HG03045 (cell line): ENCODE measurements around the gene ZNF14.
A peak's percentile ranks its signal among the peaks of the same experiment; 100 is the strongest.
"Not testable (repeated sequence)": the region's sequence is repeated elsewhere in the genome, so short reads cannot be mapped to it uniquely, and the experiment has no call there.

ENCODE experiments used
- ATAC-seq: cut with Tn5 transposase; IDR thresholded peaks from one replicate; pipeline ENCODE4 v1.9.1; 2021; ENCODE audit warnings: mild to moderate bottlenecking, moderate library complexity; ENCODE audit not compliant: unreplicated experiment

ZNF14 gene

GRCh38 chr19:19696386-19696785, 36.5 kb downstream of the ZNF14 start:
- no peak for ATAC-seq

- no peak for ATAC-seq
Measured at GRCh38 chr19:19691683-19692082, 41.2 kb downstream of the ZNF14 start.

DNA sequence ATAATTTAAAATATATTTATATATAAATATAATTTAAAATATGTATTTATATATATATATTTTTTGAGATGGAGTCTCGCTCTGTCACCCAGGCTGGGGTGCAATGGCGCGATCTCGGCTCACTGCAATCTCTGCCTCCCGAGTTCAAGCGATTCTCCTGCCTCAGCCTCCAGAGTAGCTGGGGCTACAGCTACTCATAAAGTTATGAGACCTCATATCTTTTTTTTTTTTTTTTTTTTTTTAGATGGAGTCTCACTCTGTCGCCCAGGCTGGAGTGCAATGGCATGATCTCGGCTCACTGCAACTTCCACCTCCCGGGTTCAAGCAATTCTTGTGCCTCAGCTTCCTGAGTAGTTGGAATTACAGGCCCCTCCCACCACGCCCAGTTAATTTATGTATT, 43.9 kb downstream of the ZNF14 start:
- not testable (repeated sequence) for ATAC-seq

DNA sequence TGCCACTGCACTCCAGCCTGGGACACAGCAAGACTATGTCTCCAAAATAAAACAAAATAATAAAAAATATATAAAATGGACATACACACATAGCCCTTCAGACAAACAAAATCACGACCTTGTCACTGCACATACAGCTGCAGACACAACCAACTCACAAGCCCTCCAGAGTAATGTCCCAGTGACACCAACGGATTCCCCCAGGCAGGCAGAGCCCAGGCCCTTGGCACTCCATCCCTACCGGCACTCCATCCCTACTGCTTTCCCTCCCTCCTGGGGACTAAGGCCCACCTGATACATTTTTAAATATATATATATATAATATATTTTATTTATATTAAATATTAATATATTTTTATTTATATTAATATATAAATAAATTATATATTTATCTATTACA, 45.8 kb downstream of the ZNF14 start:
- ATAC-seq = no peak

DNA sequence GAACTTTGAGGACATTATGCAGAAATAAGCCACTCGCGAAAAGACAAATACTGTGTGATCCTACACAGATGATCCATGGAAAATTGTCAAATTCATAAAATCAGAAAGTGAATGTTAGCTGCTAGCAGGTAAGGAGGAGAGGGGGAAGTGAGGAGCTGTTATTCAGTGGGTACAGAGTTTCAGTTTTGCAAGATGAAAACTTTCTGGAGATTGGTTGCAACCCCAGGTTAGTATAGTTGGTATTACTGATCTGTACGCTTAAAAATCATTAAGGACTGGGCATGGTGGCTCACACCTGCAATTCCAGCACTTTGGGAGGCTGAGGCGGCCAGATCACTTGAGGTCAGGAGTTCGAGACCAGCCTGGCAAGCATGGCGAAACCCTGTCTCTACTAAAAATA, 46.3 kb downstream of the ZNF14 start:
- no peak for ATAC-seq

GRCh38 chr19:19686119-19686518, 46.8 kb downstream of the ZNF14 start:
- ATAC-seq = not testable (repeated sequence)

DNA sequence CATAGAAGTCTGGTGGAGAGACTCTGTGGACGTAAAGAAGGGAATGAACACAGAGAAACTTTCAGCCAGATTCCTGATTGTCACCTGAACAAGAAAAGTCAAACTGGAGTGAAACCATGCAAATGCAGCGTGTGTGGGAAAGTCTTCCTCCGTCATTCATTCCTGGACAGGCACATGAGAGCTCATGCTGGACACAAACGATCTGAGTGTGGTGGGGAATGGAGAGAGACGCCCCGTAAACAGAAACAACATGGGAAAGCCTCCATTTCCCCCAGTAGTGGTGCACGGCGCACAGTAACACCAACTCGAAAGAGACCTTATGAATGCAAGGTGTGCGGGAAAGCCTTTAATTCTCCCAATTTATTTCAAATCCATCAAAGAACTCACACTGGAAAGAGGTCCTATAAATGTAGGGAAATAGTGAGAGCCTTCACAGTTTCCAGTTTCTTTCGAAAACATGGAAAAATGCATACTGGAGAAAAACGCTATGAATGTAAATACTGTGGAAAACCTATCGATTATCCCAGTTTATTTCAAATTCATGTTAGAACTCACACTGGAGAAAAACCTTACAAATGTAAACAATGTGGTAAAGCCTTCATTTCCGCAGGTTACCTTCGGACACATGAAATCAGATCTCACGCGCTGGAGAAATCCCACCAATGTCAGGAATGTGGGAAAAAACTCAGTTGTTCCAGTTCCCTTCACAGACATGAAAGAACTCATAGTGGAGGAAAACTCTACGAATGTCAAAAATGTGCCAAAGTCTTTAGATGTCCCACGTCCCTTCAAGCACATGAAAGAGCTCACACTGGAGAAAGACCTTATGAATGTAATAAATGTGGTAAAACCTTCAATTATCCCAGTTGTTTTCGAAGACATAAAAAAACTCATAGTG, 53.5 kb downstream of the ZNF14 start:
- no peak for ATAC-seq

GRCh38 chr19:19677579-19677978, 55.3 kb downstream of the ZNF14 start:
- ATAC-seq = no peak

- ATAC-seq = no peak
Measured at GRCh38 chr19:19674315-19674714, 58.6 kb downstream of the ZNF14 start.

- ATAC-seq = no peak
Measured at GRCh38 chr19:19672816-19673215, 60.1 kb downstream of the ZNF14 start.

- no peak for ATAC-seq
Measured at GRCh38 chr19:19670070-19670551, 62.8 kb downstream of the ZNF14 start.

GRCh38 chr19:19668230-19669012, 64.5 kb downstream of the ZNF14 start, which contains the start of gene ZNF101:
TSS of gene ZNF101 (plus strand) at chr19:19668839. CDS start at chr19:19668964, 125 bp downstream.
- peak; percentile 69 for ATAC-seq

GRCh38 chr19:19665420-19665948, 67.4 kb downstream of the ZNF14 start:
- not testable (repeated sequence) for ATAC-seq

GRCh38 chr19:19663256-19664120, 69.4 kb downstream of the ZNF14 start, which contains the start of gene ATP13A1:
TSS of gene ATP13A1 (minus strand) at chr19:19663676. CDS start at chr19:19663666, 10 bp downstream.
- peak; percentile 70 for ATAC-seq

DNA sequence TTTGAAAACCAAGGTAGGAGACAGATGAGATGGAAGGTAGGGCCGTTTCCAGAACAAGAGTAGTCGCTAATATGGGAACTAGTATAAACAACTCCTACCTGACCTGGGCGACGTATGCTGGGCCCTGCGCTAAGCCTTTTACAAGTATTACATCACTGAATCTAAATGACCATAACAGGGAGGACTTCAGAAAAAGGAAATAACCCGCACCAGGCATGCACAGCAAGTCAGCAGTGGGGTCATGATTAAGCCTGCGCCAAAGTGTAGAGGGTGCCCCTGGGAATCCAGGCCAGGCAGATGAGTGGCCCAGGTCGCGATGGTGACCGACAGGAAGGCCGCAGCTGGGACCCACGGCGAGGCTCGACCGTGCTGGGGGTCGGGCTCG, 70.0 kb downstream of the ZNF14 start:
- ATAC-seq = no peak

DNA sequence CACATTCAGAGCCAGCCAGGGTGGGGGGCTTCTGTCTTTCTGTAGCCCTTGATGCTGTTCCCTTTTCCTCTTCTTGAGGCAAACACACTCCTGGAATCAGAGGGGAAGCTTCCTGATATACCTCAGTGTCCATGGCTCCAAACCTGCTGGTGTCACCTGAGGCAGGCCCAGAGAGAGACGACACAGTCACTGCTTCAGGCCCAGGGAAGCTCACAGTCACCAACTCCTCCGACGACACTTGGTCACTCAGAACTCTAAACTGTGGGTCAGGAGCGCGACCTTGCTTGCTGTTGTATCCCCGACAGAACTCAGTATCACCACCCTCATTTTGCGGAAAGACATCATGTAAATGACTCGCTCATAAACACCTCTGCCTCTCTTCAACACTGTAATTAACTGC, 70.6 kb downstream of the ZNF14 start:
- ATAC-seq = no peak

DNA sequence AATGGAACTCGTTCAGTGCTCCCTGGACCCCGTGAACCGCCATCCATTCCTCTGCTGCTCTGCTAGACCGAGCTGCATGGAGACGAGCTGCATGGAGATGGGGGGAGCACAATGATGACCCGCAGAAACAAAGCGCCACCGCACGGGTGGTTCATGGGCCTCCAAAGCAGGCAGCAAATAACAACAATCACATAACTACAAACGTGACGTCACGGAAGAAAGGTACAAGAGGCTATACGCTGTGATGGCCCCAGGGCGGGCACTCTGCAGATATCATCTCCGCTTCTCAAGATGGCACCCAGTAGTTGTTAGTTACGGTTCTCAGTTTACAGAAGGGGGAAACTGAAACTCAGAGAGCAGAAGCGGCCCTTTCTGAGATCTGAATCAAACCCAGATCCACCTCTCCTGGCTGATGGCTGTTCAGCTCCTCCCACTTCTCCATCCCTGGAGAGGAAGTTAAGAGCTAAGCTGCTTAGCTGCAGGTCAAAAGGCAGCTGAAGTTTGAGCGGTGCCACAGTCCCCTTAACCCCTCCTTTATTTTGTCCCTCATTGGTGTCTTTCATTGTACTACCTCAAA, 71.1 kb downstream of the ZNF14 start:
- peak; percentile 28 for ATAC-seq

DNA sequence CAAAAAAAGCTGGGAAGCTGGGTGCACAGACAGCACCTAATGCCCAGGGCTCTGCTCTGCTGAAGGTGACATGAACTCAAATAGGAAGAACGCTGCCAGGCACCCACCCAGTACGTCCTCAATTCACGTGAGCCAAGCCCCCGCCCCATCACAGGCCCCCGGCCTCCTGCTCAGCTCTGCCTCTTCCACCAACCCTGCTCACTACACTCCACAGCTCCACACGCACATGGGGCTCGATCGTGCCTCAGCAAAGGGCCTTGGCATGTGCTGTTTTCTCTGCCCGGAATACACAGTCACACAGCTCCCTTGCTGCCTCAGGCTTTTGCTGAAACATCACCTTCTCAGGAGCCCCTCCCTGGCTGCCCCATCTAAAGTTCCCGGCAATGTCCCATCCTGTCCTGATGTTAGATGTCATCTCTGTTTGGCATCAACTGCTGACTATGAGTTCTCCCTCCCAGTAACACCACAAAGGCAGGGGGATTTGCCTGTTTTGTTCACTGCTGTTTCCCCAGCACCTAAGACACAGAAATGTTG, 71.7 kb downstream of the ZNF14 start:
- no peak for ATAC-seq
